NCI-H2081 (cell line): Measurements from ENCODE around the gene PRKCB.

Source experiments
- DNase-seq, 2 experiments: peaks; one replicate each; lab custom pipeline; 2025; lab: John Stamatoyannopoulos, UW

The PRKCB gene

GRCh38 chr16:23943604-23944003, 107.8 kb downstream of the PRKCB start:
- DNase-seq = no peak

GRCh38 chr16:23944381-23944780, 108.6 kb downstream of the PRKCB start:
- no peak for DNase-seq

- DNase-seq = no peak
Measured at GRCh38 chr16:23945243-23945642, 109.5 kb downstream of the PRKCB start.

GRCh38 chr16:23947838-23948237, 112.1 kb downstream of the PRKCB start:
- no peak for DNase-seq

GRCh38 chr16:23948949-23949411, 113.2 kb downstream of the PRKCB start:
- DNase-seq = peak in 1 of 2 experiments; percentile 27

GRCh38 chr16:23949630-23950290, 114.0 kb downstream of the PRKCB start:
- DNase-seq = no peak

- DNase-seq = no peak
Measured at GRCh38 chr16:23950291-23950894, 114.6 kb downstream of the PRKCB start.

GRCh38 chr16:23950898-23951297, 115.1 kb downstream of the PRKCB start:
- DNase-seq = no peak

GRCh38 chr16:23952128-23952970, 116.6 kb downstream of the PRKCB start:
- DNase-seq = peak in 1 of 2 experiments; percentile 17

- DNase-seq = no peak
Measured at GRCh38 chr16:23952971-23953300, 117.2 kb downstream of the PRKCB start.

- DNase-seq = no peak
Measured at GRCh38 chr16:23953476-23953875, 117.7 kb downstream of the PRKCB start.

GRCh38 chr16:23955088-23955487, 119.3 kb downstream of the PRKCB start:
- DNase-seq = no peak

GRCh38 chr16:23957287-23957686, 121.5 kb downstream of the PRKCB start:
- no peak for DNase-seq

GRCh38 chr16:23959072-23959751, 123.4 kb downstream of the PRKCB start:
- DNase-seq = no peak

- DNase-seq = no peak
Measured at GRCh38 chr16:23959752-23960072, 123.9 kb downstream of the PRKCB start.

- DNase-seq = no peak
Measured at GRCh38 chr16:23960081-23960885, 124.5 kb downstream of the PRKCB start.

- DNase-seq = no peak
Measured at GRCh38 chr16:23962001-23962400, 126.2 kb downstream of the PRKCB start.

GRCh38 chr16:23964136-23964535, 128.4 kb downstream of the PRKCB start:
- no peak for DNase-seq

- no peak for DNase-seq
Measured at GRCh38 chr16:23965137-23965733, 129.5 kb downstream of the PRKCB start.

- no peak for DNase-seq
Measured at GRCh38 chr16:23966597-23967394, 131.0 kb downstream of the PRKCB start.
